GM12878 (cell line): ENCODE data around the gene GLI1. TPM values are rescaled to one million over a fixed set of nuclear protein-coding genes. Genes with fewer than 3 reads are reported as not detected.

Experiments used
- ATAC-seq: fragments of 200-7000 bp; cut with Tn5 transposase; 3 replicates; pipeline ENCODE4 v1.9.1; 2020; ENCODE audit warnings: mild to moderate bottlenecking, moderate library complexity
- BruUV-seq: library from RNA; stranded (reverse); fragments of 400-500 nt; replicated peaks from 2 replicates; lab custom pipeline; 2021; lab: Mats Ljungman, UMichigan
- CTCF ChIA-PET: fragments of 300-600 bp; sonication (Branson Sonifier 250); formaldehyde crosslinking; extraction: SDS; loops from one replicate; lab custom pipeline; 2021; ENCODE audit warnings: inconsistent platforms; lab: Yijun Ruan, JAX
- POLR2A ChIA-PET: fragments of 350-600 bp; formaldehyde crosslinking; extraction: SDS; loops from one replicate; lab custom pipeline; 2021; ENCODE audit warnings: inconsistent platforms; lab: Charles Lee
- RAD21 ChIA-PET: fragments of 300-600 bp; sonication (Branson Sonifier 250); formaldehyde crosslinking; loops from one replicate; lab custom pipeline; 2023; ENCODE audit warnings: antibody characterized with exemption; ENCODE audit not compliant: unreplicated experiment; lab: Charles Lee
- SMC1A ChIA-PET: fragments of 300-600 bp; sonication (Branson Sonifier 250); formaldehyde crosslinking; loops from one replicate; lab custom pipeline; 2023; ENCODE audit not compliant: unreplicated experiment, uncharacterized antibody; lab: Charles Lee
- DNase-seq: peaks from one replicate; pipeline ENCODE4 v3.0.0-alpha.2; 2011; ENCODE audit warnings: low read depth, low spot score
- FAIRE-seq: peaks from 3 replicates; lab custom pipeline; 2011; peaks lifted over from hg19 to GRCh38; lab: Jason Lieb, UNC
- H2AFZ ChIP-seq: 2 replicates; pipeline ENCODE4 v1.6.0; 2011; ENCODE audit warnings: low read depth, low read length, control low read depth; ENCODE audit not compliant: control insufficient read depth
- H3K27ac ChIP-seq: 2 replicates; pipeline ENCODE4 v1.5.1; 2011; ENCODE audit warnings: control low read depth; ENCODE audit not compliant: control insufficient read depth, insufficient read depth
- H3K27me3 ChIP-seq, 2 experiments: replicated peaks in 1 of 2; 2 replicates each; pipeline versions ENCODE4 v1.6.0 to v1.6.1; 2011; ENCODE audit warnings: low read length in 1 of 2; ENCODE audit not compliant: control insufficient read depth in 2 of 2, insufficient read depth in 2 of 2
- H3K36me3 ChIP-seq, 2 experiments: 2 replicates each; pipeline ENCODE4 v1.5.1; 2011; ENCODE audit warnings: low read length in 1 of 2; ENCODE audit not compliant: control insufficient read depth in 2 of 2, insufficient read depth in 2 of 2
- H3K4me1 ChIP-seq: 2 replicates; pipeline ENCODE4 v1.6.1; 2011; ENCODE audit warnings: mild to moderate bottlenecking, low read length, moderate library complexity, mixed read lengths; ENCODE audit not compliant: control insufficient read depth, insufficient read depth
- H3K4me2 ChIP-seq: 2 replicates; pipeline ENCODE4 v1.6.0; 2011; ENCODE audit warnings: control low read depth; ENCODE audit not compliant: control insufficient read depth, insufficient read depth
- H3K4me3 ChIP-seq: fragments of 200-600 bp; sonication (generic); 2 replicates; pipeline ENCODE4 v1.5.1; 2016
- H3K79me2 ChIP-seq: 2 replicates; pipeline ENCODE4 v1.6.0; 2011; ENCODE audit warnings: low read length; ENCODE audit not compliant: control insufficient read depth, insufficient read depth
- H3K9ac ChIP-seq: 2 replicates; pipeline ENCODE4 v1.8.0; 2011; ENCODE audit warnings: low read length, control low read depth, mixed read lengths; ENCODE audit not compliant: control insufficient read depth, insufficient read depth
- H3K9me3 ChIP-seq: replicated peaks from 3 replicates; pipeline ENCODE4 v1.5.1; 2011; ENCODE audit warnings: mild to moderate bottlenecking, low read length; ENCODE audit not compliant: control insufficient read depth, insufficient read depth
- H4K20me1 ChIP-seq: 2 replicates; pipeline ENCODE4 v1.6.0; 2011; ENCODE audit not compliant: control insufficient read depth, insufficient read depth
- CHD2 ChIP-seq: IDR thresholded peaks from 2 replicates; pipeline ENCODE4 v1.6.1; 2011; ENCODE audit warnings: low read depth, low read length, improper control_type of control experiment, borderline replicate concordance
- DPF2 ChIP-seq: fragments of 450-650 bp; IDR thresholded peaks from 2 replicates; pipeline ENCODE4 v1.6.1; 2017; ENCODE audit warnings: mild to moderate bottlenecking
- EED ChIP-seq: sonication (generic); IDR thresholded peaks from 2 replicates; pipeline ENCODE4 v1.6.1; 2016; ENCODE audit warnings: antibody characterized with exemption, low read depth
- EGR1 ChIP-seq, 2 experiments: IDR thresholded peaks; 1 replicate in 1 of 2; 2 replicates in 1 of 2; pipeline ENCODE4 v1.6.1; 2011 to 2012; ENCODE audit warnings: low read depth in 2 of 2, low read length in 2 of 2, borderline replicate concordance in 1 of 2, mild to moderate bottlenecking in 1 of 2, moderate library complexity in 1 of 2
- ESRRA ChIP-seq: IDR thresholded peaks from 2 replicates; pipeline ENCODE4 v1.6.1; 2012; ENCODE audit warnings: mild to moderate bottlenecking, low read length, improper control_type of control experiment
- JUND ChIP-seq: IDR thresholded peaks from 2 replicates; pipeline ENCODE4 v1.6.1; 2012; ENCODE audit warnings: low read depth, mild to moderate bottlenecking, low read length, improper control_type of control experiment, moderate library complexity
- MEF2B ChIP-seq: fragments of 450-650 bp; IDR thresholded peaks from 2 replicates; pipeline ENCODE4 v1.6.1; 2018; ENCODE audit warnings: mild to moderate bottlenecking, moderate library complexity; ENCODE audit not compliant: partially characterized antibody, poor library complexity, severe bottlenecking
- MYC ChIP-seq: IDR thresholded peaks from 2 replicates; pipeline ENCODE4 v1.6.1; 2011; ENCODE audit warnings: mild to moderate bottlenecking, low read length, moderate library complexity, inconsistent platforms; ENCODE audit not compliant: insufficient read depth, insufficient replicate concordance, insufficient read length, severe bottlenecking
- NFYB ChIP-seq: IDR thresholded peaks from 2 replicates; pipeline ENCODE4 v1.6.1; 2011; ENCODE audit warnings: low read depth, mild to moderate bottlenecking, low read length, improper control_type of control experiment, moderate library complexity; ENCODE audit not compliant: insufficient read depth
- PAX5 ChIP-seq: IDR thresholded peaks from 2 replicates; pipeline ENCODE4 v1.6.1; 2011; ENCODE audit warnings: low read depth, low read length, borderline replicate concordance
- PML ChIP-seq: IDR thresholded peaks from 2 replicates; pipeline ENCODE4 v1.6.1; 2012; ENCODE audit warnings: low read length, inconsistent platforms
- POLR2AphosphoS2 ChIP-seq: IDR thresholded peaks from 2 replicates; pipeline ENCODE4 v1.6.1; 2011; ENCODE audit warnings: low read depth, mild to moderate bottlenecking, low read length, improper control_type of control experiment, moderate library complexity
- POLR2AphosphoS5 ChIP-seq: IDR thresholded peaks from 2 replicates; pipeline ENCODE4 v1.6.1; 2011; ENCODE audit warnings: mild to moderate bottlenecking, low read length, inconsistent platforms
- POU2F2 ChIP-seq: IDR thresholded peaks from 3 replicates; pipeline ENCODE4 v1.6.1; 2011; ENCODE audit warnings: low read depth, mild to moderate bottlenecking, low read length, borderline replicate concordance
- RBBP5 ChIP-seq: fragments of 200-600 bp; sonication (generic); conservative IDR thresholded peaks from 2 replicates; pipeline ENCODE4 v1.6.1; 2016
- RFX5 ChIP-seq: IDR thresholded peaks from 2 replicates; pipeline ENCODE4 v1.6.1; 2011; ENCODE audit warnings: low read depth, low read length, improper control_type of control experiment
- SRF ChIP-seq, 2 experiments: IDR thresholded peaks; 2 replicates each; pipeline ENCODE4 v1.6.1; 2011; ENCODE audit warnings: low read depth in 2 of 2, low read length in 2 of 2, mild to moderate bottlenecking in 1 of 2, moderate library complexity in 1 of 2
- SUPT20H ChIP-seq: IDR thresholded peaks from 2 replicates; pipeline ENCODE4 v1.6.1; 2011; ENCODE audit warnings: low read depth, mild to moderate bottlenecking, low read length, moderate library complexity, borderline replicate concordance; ENCODE audit not compliant: control insufficient read depth
- WGBS: methylation state at CpG from one replicate; pipeline ENCODE4 v1.1.6; 2016; ENCODE audit warnings: low lambda C conversion rate; ENCODE audit not compliant: insufficient replicate concordance, insufficient coverage; ENCODE audit errors: missing lambda C conversion rate; 5-methylcytosine and 5-hydroxymethylcytosine counted together
- in situ Hi-C: fragments of 300-500 bp; cut with MboI; formaldehyde crosslinking; loops from 9 replicates; pipeline ENCODE4 v1.14.3; 2018; ENCODE audit warnings: mixed read lengths
- intact Hi-C: fragments of 100-400 bp; cut with micrococcal nuclease; formaldehyde crosslinking; loops from one replicate; pipeline ENCODE4 v1.14.2; 2022; ENCODE audit not compliant: unreplicated experiment
- polyA plus RNA-seq, 11 experiments: library from polyadenylated mRNA; depleted of rRNA in 4 of 11; unstranded in 6 of 11; stranded (reverse) in 5 of 11; fragments of >200 nt; fragmentation: Nextera tagmentation in 4 of 11; fragmentation: Illumina TruSeq in 1 of 11; extraction: Ambion mirVana in 4 of 11; extraction: Trizol in 1 of 11; gene quantifications; 1 replicate in 1 of 11; 2 replicates in 10 of 11; pipeline versions ENCODE4 v1.2.1 to v1.2.3, GENCODE V29; 2011 to 2016; ENCODE audit warnings: inconsistent platforms in 2 of 11, missing spikeins in 2 of 11, low read depth in 1 of 11
- total RNA-seq, 4 experiments: library from RNA; depleted of rRNA in 3 of 4; stranded (reverse); fragments of >200 nt in 3 of 4; fragmentation: Illumina TruSeq in 1 of 4; extraction: Trizol in 1 of 4; gene quantifications; 2 replicates each; pipeline versions ENCODE4 v1.2.1 to v1.2.3, GENCODE V29; 2013 to 2021
- TF ChIP-seq, protein P1 (sequence below): fragments of 450-650 bp; IDR thresholded peaks from 2 replicates; pipeline ENCODE4 v1.6.1; 2016; ENCODE audit warnings: mild to moderate bottlenecking
- TF ChIP-seq, protein P2 (sequence below): fragments of 450-650 bp; IDR thresholded peaks from 2 replicates; pipeline ENCODE4 v1.6.1; 2014; ENCODE audit warnings: mild to moderate bottlenecking

Gene GLI1
- total and polyA plus RNA-seq, 10 of the 15 experiments (the other 5 are each of a cell fraction or from before 2014, with no cell fraction given): 0.27 to 1.2 (median 0.49) TPM

DNA sequence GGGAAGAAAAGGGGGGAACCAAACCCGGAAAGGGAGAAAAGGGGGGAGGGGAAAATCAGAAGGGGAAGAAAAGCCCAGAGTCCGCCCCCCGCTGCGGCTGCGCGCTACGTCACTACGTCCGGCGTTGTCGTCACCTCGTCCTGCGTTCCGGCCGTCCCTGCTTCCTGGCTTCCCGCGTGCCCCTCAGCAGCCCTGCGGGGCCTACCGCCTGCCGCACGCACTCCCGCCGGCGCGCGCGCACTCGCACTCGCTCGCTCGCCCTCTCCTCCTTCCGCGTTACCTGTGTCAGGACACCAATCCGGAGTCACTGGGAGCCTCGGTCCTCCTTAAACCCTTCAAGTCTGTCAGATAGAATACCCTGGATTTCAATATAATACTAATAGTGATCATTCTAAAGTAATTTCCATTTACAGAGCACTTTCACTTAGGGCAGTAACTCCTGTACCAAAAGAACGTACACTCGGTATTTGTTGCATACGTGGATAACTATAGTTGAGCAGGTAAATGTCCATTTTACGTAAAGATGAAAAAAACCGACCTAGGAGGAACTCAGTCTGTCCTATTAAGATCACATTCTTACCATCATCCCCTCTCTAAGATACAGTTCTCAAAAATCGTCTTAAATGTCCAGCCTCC lies 28.5 kb upstream of the GLI1 start, which contains the start of gene R3HDM2:
R3HDM2 (minus strand) TSS at position 113 of the 636 bp plus-strand sequence. CDS start 120,615 bp downstream, outside the sequence.
- H4K20me1 ChIP-seq: no peaks in the 10 kb centered on the region
- FAIRE-seq (peak; percentile 96), DNase-seq (peak; percentile 77), ATAC-seq (peak; percentile 96)
- H2AFZ ChIP-seq: peak within 1 kb of the TSS; percentile 94
- peaks cover 5% of the 10 kb centered on the region; the same call in 1 of the 2 replicates for H3K4me1 ChIP-seq
- TSS peak; percentile 96 for BruUV-seq
- no peaks in the 10 kb centered on the region for H3K9me3 ChIP-seq
- H3K27ac ChIP-seq: peak within 1 kb of the TSS; percentile 90
- intact Hi-C loops: no loop called here
- ChIA-PET SMC1A (interaction anchor here (2.5 to 3.5 kb wide), 2 partner anchors 23 to 27 kb away, joined by 14 to 24 read pairs; partner anchors contain the start of gene INHBE), CTCF (interaction anchor here (0.9 to 2.5 kb wide), 3 partner anchors 22 to 28 kb away, joined by 3 to 34 read pairs (median 5); no protein-coding TSS in a partner anchor), POLR2A (interaction anchor here (1.0 to 3.9 kb wide), 3 partner anchors 17 to 28 kb away, joined by 6 to 26 read pairs (median 11); partner anchors contain the start of gene GLI1), RAD21 (interaction anchor here (4.6 kb wide), 1 partner anchor 22 kb away, joined by 31 read pairs; no protein-coding TSS in a partner anchor)
- H3K36me3 ChIP-seq: no peaks in the 10 kb centered on the region
- peak within 1 kb of the TSS; percentile 90 for H3K9ac ChIP-seq
- H3K79me2 ChIP-seq: peaks cover 20% of the 10 kb centered on the region
- no peaks in the 10 kb centered on the region for H3K27me3 ChIP-seq
- in situ Hi-C loops: no loop called here
- WGBS: under 1% methylated on average over 41 of the region's 41 CpGs
- peak within 1 kb of the TSS; percentile 88 for H3K4me3 ChIP-seq
- peak within 1 kb of the TSS; percentile 81 for H3K4me2 ChIP-seq
- TF ChIP-seq POU2F2: peak; percentile 78
- peak; percentile 68 to 94; a peak in 2 of 3 replicates for TF ChIP-seq EGR1 (IDR thresholded peaks at IDR 0.05; ENCODE audit: borderline replicate concordance in 1 of 2, low read depth in 2 of 2, low read length in 2 of 2)
- peak; percentile 93 for TF ChIP-seq POLR2AphosphoS5
- TF ChIP-seq MYC: peak; percentile 81
- no peak for TF ChIP-seq ESRRA
- no peak for TF ChIP-seq RBBP5
- TF ChIP-seq, protein P1, sequence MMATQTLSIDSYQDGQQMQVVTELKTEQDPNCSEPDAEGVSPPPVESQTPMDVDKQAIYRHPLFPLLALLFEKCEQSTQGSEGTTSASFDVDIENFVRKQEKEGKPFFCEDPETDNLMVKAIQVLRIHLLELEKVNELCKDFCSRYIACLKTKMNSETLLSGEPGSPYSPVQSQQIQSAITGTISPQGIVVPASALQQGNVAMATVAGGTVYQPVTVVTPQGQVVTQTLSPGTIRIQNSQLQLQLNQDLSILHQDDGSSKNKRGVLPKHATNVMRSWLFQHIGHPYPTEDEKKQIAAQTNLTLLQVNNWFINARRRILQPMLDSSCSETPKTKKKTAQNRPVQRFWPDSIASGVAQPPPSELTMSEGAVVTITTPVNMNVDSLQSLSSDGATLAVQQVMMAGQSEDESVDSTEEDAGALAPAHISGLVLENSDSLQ: peak; percentile 72
- peak; percentile 34; the same call in 1 of the 2 replicates for TF ChIP-seq PAX5
- TF ChIP-seq POLR2AphosphoS2: peak; percentile 92
- peak; percentile 58; the same call in 1 of the 2 replicates for TF ChIP-seq EED
- TF ChIP-seq NFYB: peak; percentile 42; the same call in 1 of the 2 replicates
- peak; percentile 35; the same call in 1 of the 2 replicates for TF ChIP-seq RFX5
- TF ChIP-seq SRF (IDR thresholded peaks at IDR 0.05; ENCODE audit: low read depth in 2 of 2, low read length in 2 of 2): 0 out of 4 replicates have a peak, but pooled peaks of 1 of the 2 experiments have one; percentile 3
- TF ChIP-seq, protein P2, sequence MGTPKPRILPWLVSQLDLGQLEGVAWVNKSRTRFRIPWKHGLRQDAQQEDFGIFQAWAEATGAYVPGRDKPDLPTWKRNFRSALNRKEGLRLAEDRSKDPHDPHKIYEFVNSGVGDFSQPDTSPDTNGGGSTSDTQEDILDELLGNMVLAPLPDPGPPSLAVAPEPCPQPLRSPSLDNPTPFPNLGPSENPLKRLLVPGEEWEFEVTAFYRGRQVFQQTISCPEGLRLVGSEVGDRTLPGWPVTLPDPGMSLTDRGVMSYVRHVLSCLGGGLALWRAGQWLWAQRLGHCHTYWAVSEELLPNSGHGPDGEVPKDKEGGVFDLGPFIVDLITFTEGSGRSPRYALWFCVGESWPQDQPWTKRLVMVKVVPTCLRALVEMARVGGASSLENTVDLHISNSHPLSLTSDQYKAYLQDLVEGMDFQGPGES: no peak
- TF ChIP-seq SUPT20H: no peak
- TF ChIP-seq PML: peak; percentile 94
- TF ChIP-seq JUND: no peak
- peak; percentile 75 for TF ChIP-seq CHD2
- peak; percentile 34 for TF ChIP-seq DPF2
- TF ChIP-seq MEF2B: peak; percentile 14
